WI38 (cell line): ENCODE results near the gene IL16.

Source experiments
- H3K4me3 ChIP-seq: 2 replicates; pipeline ENCODE4 v1.5.1; 2011; ENCODE audit warnings: low read depth, mild to moderate bottlenecking, control low read depth, low read length
- CTCF ChIP-seq: IDR thresholded peaks from 2 replicates; pipeline ENCODE4 v1.5.1; 2012; ENCODE audit warnings: low read depth, mild to moderate bottlenecking, control low read depth, low read length

The IL16 gene

DNA sequence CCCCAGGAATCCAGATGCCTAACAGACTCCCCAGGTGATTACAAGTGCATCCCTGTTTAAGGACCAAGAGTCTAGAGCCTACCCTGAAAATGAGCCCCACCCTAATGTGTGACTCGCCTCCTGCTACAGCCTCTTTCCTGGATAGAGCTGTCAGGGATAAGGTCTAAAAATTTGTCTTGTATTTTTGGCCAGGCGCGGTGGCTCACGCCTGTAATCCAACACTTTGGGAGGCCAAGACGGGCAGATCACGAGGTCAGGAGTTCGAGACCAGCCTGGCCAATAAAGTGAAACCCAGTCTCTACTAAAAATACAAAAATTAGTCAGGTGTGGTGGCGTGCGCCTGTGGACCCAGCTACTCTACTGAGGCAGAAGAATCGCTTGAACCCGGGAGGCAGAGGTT lies 166.1 kb downstream of the IL16 start:
- no peak for TF ChIP-seq CTCF
- H3K4me3 ChIP-seq: no peak overlapping the region

- no peak for TF ChIP-seq CTCF
- H3K4me3 ChIP-seq: no peak overlapping the region
Observed at GRCh38 chr15:81363276-81363675, 166.6 kb downstream of the IL16 start.
